Epithelial cell of proximal tubule (primary cell): Measurements from ENCODE around the gene DNM2. TPM values are rescaled to one million over a fixed set of nuclear protein-coding genes. Genes with fewer than 3 reads are reported as not detected.

ENCODE experiments used
- DNase-seq: peaks from one replicate; pipeline ENCODE4 v3.0.0-alpha.2; 2011; ENCODE audit warnings: low read depth
- H3K4me3 ChIP-seq: 2 replicates; pipeline ENCODE4 v1.5.1; 2011; ENCODE audit warnings: low read depth, mild to moderate bottlenecking, low read length
- CTCF ChIP-seq: conservative IDR thresholded peaks from 2 replicates; pipeline ENCODE4 v1.5.1; 2012; ENCODE audit warnings: low read depth, mild to moderate bottlenecking, low read length
- total RNA-seq: library from RNA; depleted of rRNA; stranded (reverse); fragments of >200 nt; gene quantifications from 2 replicates; pipeline ENCODE4 v1.2.3, GENCODE V29; 2015

Gene DNM2
- total RNA-seq, 1 donor from 2014 or later: 94.5 TPM

GRCh38 chr19:10797541-10798256, 79.8 kb downstream of the DNM2 start:
- TF ChIP-seq CTCF: no peak

GRCh38 chr19:10800488-10800887, 82.6 kb downstream of the DNM2 start:
- H3K4me3 ChIP-seq: no peak overlapping the region
- DNase-seq: no peak
- TF ChIP-seq CTCF: no peak

More at GRCh38 chr19:10797541-10798256, 79.8 kb downstream of the DNM2 start:
- no peak for DNase-seq
- H3K4me3 ChIP-seq: no peak overlapping the region

GRCh38 chr19:10802479-10802878, 84.6 kb downstream of the DNM2 start:
- no peak for DNase-seq
- no peak for TF ChIP-seq CTCF
- H3K4me3 ChIP-seq: no peak overlapping the region

GRCh38 chr19:10803252-10803651, 85.4 kb downstream of the DNM2 start:
- no peak for DNase-seq
- TF ChIP-seq CTCF: no peak
- H3K4me3 ChIP-seq: no peak overlapping the region

GRCh38 chr19:10805065-10805757, 87.3 kb downstream of the DNM2 start:
- H3K4me3 ChIP-seq: no peak overlapping the region
- no peak for TF ChIP-seq CTCF
- no peak for DNase-seq

- H3K4me3 ChIP-seq: no peak overlapping the region
- TF ChIP-seq CTCF: no peak
- no peak for DNase-seq
These were observed 87.9 kb downstream of the DNM2 start for GRCh38 chr19:10805758-10806247.
